Thyroid gland (tissue), 4 donors: ENCODE results near the gene PARP6.

Experiments
- POLR2A ChIP-seq, 2 donors: fragments of 450-650 bp; IDR thresholded peaks; one replicate each; pipeline ENCODE4 v1.6.1; 2017; ENCODE audit warnings: antibody characterized with exemption in 2 of 2, mild to moderate bottlenecking in 2 of 2, moderate library complexity in 1 of 2
- TF ChIP-seq, protein P1 (sequence below), 6 experiments: fragments of 200-600 bp in 3 of 6; fragments of 450-650 bp in 3 of 6; sonication (generic) in 3 of 6; IDR thresholded peaks; one replicate each; pipeline ENCODE4 v1.5.1; 2016 to 2019; ENCODE audit warnings: antibody characterized with exemption in 6 of 6, mild to moderate bottlenecking in 2 of 6, inconsistent platforms in 1 of 6, moderate library complexity in 1 of 6

DNA sequence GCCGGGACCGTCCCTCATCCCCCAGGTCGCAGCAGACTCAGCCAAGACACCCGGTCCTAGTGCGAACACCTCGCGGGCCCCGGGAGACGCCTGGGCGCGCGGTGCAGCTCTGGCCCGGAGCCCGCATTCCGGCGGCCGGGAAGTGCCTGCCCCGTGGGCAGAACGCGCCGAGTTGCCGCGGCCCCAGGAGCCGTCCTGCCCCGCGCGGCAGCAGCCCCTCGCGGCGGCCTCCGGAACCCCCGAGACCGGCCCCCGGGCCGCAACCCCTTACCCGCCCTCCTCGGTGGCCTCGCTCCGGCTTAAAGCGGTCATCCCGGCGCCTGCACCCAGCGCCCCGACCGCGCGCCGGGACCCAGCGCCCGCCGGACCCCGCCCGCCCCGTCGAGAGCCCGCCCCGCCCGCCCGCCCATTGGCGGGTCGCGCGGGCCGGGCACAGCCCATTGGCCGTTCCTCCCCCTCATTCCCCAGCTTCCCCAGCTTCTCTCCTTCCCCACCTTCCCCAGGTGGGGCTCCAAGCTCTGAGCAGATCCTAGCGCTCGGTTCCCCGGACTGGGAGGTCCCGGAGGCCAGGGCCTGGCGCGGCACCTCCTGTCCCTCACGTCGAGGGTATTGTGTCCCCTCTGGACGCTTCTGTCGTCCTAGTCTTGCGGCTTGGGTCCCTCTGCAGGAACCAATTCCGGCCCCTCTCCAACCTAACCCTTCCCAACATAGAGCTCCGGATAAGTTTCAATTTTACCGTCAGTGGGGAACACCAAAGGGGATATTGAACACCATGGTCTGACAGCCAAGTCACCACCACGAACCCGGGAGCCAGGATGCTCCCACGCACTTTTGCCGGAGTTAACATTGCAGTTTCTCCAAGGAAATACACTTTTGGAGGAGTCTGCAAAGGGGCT is 74.6 kb downstream of the PARP6 start, which contains the start of gene GRAMD2A:
- TF ChIP-seq, protein P1, sequence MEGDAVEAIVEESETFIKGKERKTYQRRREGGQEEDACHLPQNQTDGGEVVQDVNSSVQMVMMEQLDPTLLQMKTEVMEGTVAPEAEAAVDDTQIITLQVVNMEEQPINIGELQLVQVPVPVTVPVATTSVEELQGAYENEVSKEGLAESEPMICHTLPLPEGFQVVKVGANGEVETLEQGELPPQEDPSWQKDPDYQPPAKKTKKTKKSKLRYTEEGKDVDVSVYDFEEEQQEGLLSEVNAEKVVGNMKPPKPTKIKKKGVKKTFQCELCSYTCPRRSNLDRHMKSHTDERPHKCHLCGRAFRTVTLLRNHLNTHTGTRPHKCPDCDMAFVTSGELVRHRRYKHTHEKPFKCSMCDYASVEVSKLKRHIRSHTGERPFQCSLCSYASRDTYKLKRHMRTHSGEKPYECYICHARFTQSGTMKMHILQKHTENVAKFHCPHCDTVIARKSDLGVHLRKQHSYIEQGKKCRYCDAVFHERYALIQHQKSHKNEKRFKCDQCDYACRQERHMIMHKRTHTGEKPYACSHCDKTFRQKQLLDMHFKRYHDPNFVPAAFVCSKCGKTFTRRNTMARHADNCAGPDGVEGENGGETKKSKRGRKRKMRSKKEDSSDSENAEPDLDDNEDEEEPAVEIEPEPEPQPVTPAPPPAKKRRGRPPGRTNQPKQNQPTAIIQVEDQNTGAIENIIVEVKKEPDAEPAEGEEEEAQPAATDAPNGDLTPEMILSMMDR (IDR thresholded peaks at IDR 0.05) = peak in 1 of 6 experiments; percentile 30
- peak in 1 of 2 donors; percentile 57 for TF ChIP-seq POLR2A (IDR thresholded peaks at IDR 0.05)
